Measurements from ENCODE around the gene SIK2.

GRCh38 chr11:111691741-111692140 is 89.5 kb downstream of the SIK2 start:
- TF ChIP-seq CTCF (IDR thresholded peaks at IDR 0.05 in 8 of 11, conservative IDR thresholded peaks at IDR 0.05 in 3 of 11), result no peak
- no peak for TF ChIP-seq POLR2AphosphoS5 (IDR thresholded peaks at IDR 0.05)
- TF ChIP-seq POLR2A (IDR thresholded peaks at IDR 0.05), result no peak

Data from spleen (tissue), 7 donors.